HG03457 (cell line): ENCODE data around the gene RITA1.

ENCODE experiments used
- ATAC-seq: cut with Tn5 transposase; IDR thresholded peaks from one replicate; pipeline ENCODE4 v1.9.1; 2021; ENCODE audit warnings: moderate number of reproducible peaks; ENCODE audit not compliant: unreplicated experiment

The RITA1 gene

GRCh38 chr12:113152835-113153814, 32.4 kb upstream of the RITA1 start:
- ATAC-seq, result no peak

- ATAC-seq, result no peak
Observed at GRCh38 chr12:113154351-113154973, 31.1 kb upstream of the RITA1 start.

GRCh38 chr12:113155060-113155459, 30.5 kb upstream of the RITA1 start:
- ATAC-seq, result no peak

GRCh38 chr12:113155646-113156045, 29.9 kb upstream of the RITA1 start:
- ATAC-seq, result no peak

- ATAC-seq, result no peak
Observed at GRCh38 chr12:113157218-113157859, 28.2 kb upstream of the RITA1 start.

- no peak for ATAC-seq
Observed at GRCh38 chr12:113158439-113159203, 26.9 kb upstream of the RITA1 start.

- no peak for ATAC-seq
Observed at GRCh38 chr12:113159937-113160336, 25.6 kb upstream of the RITA1 start.

GRCh38 chr12:113161415-113162016, 24.0 kb upstream of the RITA1 start:
- no peak for ATAC-seq

- ATAC-seq, result no peak
Observed at GRCh38 chr12:113162102-113163029, 23.2 kb upstream of the RITA1 start.

- ATAC-seq, result no peak
Observed at GRCh38 chr12:113163030-113163360, 22.5 kb upstream of the RITA1 start.

- no peak for ATAC-seq
Observed at GRCh38 chr12:113164014-113164413, 21.5 kb upstream of the RITA1 start.

- no peak for ATAC-seq
Observed at GRCh38 chr12:113165521-113166450, 19.7 kb upstream of the RITA1 start.

- no peak for ATAC-seq
Observed at GRCh38 chr12:113167868-113168267, 17.7 kb upstream of the RITA1 start.

- no peak for ATAC-seq
Observed at GRCh38 chr12:113169697-113170096, 15.8 kb upstream of the RITA1 start.

- no peak for ATAC-seq
Observed at GRCh38 chr12:113170457-113170856, 15.1 kb upstream of the RITA1 start.

GRCh38 chr12:113170926-113171325, 14.6 kb upstream of the RITA1 start:
- ATAC-seq, result no peak

- ATAC-seq, result no peak
Observed at GRCh38 chr12:113171543-113171942, 14.0 kb upstream of the RITA1 start.

- no peak for ATAC-seq
Observed at GRCh38 chr12:113172185-113172584, 13.3 kb upstream of the RITA1 start.
